HG02943 (cell line): ENCODE results near the gene PLEKHA5.
"Not testable (repeated sequence)": the region's sequence is repeated elsewhere in the genome, so short reads cannot be mapped to it uniquely, and the experiment has no call there.

Experiments used
- ATAC-seq: cut with Tn5 transposase; IDR thresholded peaks from one replicate; pipeline ENCODE4 v1.9.1; 2021; ENCODE audit warnings: mild to moderate bottlenecking, low read depth, moderate library complexity; ENCODE audit not compliant: unreplicated experiment

PLEKHA5 gene, protein sequence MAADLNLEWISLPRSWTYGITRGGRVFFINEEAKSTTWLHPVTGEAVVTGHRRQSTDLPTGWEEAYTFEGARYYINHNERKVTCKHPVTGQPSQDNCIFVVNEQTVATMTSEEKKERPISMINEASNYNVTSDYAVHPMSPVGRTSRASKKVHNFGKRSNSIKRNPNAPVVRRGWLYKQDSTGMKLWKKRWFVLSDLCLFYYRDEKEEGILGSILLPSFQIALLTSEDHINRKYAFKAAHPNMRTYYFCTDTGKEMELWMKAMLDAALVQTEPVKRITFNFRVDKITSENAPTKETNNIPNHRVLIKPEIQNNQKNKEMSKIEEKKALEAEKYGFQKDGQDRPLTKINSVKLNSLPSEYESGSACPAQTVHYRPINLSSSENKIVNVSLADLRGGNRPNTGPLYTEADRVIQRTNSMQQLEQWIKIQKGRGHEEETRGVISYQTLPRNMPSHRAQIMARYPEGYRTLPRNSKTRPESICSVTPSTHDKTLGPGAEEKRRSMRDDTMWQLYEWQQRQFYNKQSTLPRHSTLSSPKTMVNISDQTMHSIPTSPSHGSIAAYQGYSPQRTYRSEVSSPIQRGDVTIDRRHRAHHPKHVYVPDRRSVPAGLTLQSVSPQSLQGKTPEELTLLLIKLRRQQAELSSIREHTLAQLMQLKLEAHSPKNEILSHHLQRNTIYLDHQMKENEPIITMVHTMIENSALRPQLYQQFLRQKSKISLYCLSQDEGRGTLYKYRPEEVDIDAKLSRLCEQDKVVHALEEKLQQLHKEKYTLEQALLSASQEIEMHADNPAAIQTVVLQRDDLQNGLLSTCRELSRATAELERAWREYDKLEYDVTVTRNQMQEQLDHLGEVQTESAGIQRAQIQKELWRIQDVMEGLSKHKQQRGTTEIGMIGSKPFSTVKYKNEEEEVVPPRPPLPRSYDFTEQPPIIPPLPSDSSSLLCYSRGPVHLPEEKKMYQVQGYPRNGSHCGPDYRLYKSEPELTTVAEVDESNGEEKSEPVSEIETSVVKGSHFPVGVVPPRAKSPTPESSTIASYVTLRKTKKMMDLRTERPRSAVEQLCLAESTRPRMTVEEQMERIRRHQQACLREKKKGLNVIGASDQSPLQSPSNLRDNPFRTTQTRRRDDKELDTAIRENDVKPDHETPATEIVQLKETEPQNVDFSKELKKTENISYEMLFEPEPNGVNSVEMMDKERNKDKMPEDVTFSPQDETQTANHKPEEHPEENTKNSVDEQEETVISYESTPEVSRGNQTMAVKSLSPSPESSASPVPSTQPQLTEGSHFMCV

DNA sequence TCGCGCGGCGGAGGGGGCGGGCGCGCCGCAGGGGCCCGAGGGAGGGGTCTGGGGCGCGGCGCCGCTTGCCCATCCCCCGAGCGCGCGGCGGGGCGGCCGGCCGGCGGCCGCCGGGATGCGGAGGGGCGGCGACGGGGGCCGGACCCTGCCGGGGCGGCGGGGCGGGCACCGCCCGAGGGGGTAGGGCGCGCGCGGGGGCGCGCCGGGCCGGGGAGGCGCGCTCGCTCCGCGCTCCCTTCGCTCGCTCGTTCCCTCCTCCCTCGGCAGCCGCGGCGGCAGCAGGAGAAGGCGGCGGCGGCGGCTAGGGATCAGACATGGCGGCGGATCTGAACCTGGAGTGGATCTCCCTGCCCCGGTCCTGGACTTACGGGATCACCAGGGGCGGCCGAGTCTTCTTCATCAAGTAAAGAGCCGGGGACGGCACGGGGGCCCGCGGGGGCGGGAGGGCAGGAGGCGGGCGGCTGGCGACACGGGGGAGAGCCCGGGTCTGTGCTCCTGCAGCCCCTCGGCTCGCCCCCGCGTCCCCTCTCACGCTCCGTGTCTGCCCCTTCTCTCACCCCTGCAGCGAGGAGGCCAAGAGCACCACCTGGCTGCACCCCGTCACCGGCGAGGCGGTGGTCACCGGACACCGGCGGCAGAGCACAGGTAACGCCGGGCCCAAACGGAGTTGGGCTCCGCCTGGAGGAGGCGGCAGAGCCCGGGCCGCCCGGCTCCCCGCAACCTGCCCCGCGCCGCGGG lies at the start of gene PLEKHA5:
PLEKHA5 (plus strand) TSS at position 248 of the 738 bp plus-strand sequence; CDS start at position 315, 67 bp downstream.
- no peak for ATAC-seq

DNA sequence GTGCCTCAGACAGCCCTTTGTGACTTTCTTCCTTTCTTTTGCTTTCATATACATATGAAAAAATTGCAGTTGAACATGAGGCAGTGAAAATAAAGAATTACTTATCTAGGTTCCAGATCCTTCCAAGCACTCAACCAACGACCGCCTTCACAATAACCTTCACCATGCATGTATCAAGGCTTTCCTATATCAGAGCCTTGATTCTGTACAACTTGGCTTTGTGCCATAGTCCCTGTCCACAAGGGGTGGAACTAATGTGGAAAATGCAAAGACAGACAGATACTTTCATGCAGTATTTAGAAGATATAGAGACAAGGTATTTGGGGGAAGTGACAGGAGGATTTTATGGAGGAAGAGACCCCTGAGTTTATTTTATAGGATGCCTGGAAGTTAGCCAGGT lies 48.6 kb upstream of the PLEKHA5 start:
- no peak for ATAC-seq

DNA sequence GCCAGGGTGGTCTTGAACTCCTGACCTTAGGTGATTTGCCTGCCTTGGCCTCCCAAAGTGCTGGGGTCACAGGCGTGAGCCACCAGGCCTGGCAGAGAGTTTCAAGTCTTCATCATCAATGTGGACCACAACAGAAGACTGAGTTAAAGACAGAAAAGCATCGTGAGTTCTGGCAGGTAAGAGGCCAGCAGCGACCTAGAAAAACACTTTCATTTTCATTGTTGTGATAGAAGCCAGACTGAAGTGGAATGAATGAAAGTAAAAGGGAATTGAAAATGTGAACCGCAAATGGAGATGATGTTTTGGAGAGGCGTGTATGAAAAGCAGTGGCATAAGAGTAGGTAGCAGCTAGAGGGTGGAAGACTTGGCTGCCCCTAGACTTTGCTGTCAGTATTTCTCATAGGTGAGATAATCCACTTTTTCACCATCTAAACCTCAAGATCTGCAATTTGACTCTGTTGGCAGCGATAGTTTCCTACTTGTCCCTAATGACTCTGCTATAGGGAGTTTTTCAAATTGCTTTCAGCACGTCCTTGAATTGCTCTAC lies 47.1 kb upstream of the PLEKHA5 start:
- ATAC-seq: no peak

DNA sequence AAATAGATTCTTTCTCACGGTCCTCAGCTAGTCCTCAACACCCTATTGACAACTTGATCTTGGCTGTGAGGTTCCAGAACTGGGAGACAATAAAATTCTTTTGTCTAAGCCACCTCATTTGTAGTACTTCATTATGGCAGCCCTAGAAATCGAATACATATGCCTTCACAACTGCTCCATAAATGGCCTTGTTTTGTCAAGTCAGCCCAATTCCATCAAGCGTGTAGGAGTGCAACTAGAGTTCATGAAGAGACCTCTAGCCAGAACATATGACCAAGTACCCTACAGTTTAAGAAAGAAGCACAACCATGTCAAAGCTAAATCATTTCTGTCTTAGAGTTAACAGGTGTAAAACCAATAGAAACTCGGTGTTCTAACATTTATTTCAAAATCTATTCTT lies 45.0 kb upstream of the PLEKHA5 start:
- ATAC-seq: no peak

DNA sequence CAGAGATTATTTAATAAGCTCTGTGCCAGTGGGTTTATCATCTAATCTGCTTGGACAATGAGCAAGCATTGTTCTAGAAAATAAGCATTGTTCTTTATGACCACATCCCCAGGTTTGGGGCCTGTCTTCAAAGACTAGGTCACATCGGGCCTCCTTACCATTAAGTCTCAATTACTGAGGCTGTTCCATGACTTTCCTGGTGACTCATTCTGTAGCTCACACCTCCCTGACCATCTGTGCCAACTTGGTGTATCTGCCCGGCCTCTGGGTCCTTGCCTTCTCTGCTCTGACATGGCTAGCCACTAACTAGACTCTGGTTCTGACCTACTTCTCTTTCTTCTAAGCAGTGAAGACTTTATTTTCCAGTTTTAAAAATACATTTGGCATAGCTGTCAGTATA lies 44.4 kb upstream of the PLEKHA5 start:
- no peak for ATAC-seq

DNA sequence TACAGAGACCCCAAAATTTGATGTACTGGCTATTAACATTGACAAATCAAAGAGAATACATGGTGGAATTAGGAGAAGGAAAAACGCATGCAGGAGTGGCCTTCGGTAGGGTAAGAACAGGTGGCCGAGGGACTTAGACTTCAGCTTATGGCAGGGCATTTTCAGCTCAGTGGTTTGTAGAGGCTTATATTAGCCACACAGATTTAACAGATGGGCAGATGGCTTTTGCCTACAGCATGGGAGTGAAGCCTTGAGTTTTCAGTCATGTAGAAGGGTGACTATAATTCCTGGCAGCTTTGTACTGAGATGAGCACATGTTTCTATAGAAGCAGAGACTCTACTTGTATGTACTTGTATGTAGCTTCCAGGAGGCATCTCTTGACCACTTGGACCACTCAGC lies 40.9 kb upstream of the PLEKHA5 start:
- ATAC-seq: no peak

DNA sequence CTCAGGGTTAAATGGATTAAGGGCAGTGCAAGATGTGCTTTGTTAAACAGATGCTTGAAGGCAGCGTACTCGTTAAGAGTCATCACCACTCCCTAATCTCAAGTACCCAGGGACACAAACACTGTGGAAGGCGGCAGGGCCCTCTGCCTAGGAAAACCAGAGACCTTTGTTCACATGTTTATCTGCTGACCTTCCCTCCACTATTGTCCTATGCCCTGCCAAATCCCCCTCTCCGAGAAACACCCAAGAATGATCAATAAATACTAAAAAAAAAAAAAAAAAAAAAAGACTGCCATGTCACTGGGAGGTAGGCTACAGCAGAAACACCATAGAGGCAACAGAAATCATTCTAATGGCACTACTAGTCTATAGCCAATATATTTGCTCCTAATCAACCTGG lies 37.1 kb upstream of the PLEKHA5 start:
- ATAC-seq: not testable (repeated sequence)

DNA sequence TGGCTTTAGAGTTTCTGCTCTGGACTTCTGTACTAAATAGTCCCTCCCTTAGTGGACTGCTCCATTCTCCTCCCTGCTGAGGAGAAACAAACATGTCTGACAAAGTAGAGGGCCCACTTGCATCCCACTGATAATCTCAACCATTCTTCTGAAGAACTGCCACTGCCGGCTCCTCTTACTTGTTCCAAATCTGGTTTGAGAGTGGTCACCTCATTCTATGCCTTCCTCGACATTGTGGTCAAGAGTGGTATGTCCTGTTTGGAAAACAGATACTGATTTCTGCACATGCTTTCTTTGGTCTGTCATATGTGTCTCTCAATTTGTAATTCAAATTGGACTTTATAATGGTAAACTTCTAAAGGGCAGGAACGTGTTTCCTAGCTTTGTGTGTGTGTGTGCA lies 36.3 kb upstream of the PLEKHA5 start:
- ATAC-seq: no peak

DNA sequence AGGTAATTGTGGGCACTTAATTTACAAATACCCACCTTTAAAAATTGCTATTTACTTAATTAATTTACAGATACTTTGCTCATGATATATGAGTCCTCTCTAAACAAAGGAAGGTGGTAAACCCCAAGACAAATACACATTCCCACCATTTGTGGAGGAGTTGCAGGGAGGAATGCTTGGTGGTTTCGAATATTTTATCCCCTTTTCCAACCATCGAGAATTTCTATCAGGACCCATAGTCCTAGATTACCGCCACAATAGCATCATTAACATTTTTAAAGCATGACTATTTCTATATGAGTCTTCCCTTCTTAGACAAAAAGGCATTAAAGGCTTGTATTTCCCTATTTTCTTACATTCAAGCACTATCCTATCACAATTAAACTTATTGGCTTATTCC lies 34.2 kb upstream of the PLEKHA5 start:
- no peak for ATAC-seq

DNA sequence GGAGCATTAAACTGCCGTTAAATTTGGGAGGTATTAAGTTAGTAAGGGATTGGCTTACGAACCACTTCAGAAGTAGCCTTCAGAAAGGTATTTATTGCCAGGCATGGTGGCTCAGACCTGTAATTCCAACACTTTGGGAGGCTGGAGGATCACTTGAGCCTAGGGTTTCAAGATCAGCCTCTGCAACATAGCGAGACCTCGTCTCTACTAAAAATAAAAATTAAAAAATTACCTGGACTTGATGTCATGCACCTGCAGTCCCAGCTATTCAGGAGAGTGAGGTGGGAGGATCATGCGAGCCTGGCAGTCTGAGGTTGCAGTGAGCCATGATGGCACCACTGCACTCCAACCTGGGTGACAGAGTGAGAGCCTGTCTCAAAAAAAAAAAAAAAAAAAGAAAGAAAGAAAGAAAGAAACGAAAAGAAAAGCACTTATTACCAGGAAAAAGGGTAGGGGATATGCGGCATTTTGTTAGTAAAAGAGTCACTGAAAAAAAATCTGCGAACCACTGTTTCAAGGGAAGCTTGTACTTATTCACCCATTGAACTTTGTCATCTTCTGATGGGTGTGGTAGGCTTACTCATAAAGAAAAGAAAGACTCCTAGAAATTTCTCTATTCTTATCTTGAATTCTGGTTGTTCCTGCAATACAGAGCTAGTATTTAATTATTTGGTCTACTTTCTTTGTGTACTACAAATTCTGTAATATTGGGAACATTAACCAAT lies 33.6 kb upstream of the PLEKHA5 start:
- ATAC-seq: no peak

DNA sequence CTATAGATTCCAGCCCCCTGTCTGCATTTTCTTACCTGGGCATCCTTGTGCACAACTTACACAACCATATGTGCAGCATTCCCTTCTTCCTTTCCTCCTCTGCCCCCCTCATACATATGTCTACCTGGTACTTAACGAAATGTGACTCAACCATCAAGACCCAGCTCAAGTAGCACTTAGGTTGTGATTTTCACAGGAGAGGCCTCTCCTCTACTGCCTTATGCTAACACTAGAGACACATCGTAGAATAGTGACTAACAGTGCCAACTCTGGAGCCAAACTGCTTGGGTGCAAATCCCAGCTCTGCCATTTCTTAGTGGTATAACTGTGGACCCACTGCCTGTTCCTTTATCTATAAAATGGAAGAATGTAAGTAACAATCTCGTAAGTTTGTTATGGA lies 24.1 kb upstream of the PLEKHA5 start:
- no peak for ATAC-seq

DNA sequence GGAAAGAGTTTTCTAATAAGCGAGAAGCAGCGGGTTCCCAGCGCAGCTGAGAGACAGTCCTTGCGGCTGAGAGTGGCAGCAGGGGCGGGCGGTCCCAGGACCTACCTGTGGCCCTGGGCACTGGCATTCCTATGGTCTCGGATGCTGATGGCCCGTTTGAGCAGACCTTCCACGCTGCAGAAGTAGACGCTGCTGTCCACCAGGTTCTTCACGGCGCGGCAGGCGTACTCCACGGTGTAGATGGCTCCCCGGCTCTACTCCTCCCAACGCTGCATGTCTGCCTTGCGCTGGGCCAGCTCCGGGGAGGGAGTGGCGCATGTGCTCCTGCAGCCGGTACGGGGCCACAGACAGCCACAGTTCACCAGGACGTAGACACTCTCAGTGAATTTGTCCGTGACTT lies 21.8 kb upstream of the PLEKHA5 start:
- no peak for ATAC-seq

DNA sequence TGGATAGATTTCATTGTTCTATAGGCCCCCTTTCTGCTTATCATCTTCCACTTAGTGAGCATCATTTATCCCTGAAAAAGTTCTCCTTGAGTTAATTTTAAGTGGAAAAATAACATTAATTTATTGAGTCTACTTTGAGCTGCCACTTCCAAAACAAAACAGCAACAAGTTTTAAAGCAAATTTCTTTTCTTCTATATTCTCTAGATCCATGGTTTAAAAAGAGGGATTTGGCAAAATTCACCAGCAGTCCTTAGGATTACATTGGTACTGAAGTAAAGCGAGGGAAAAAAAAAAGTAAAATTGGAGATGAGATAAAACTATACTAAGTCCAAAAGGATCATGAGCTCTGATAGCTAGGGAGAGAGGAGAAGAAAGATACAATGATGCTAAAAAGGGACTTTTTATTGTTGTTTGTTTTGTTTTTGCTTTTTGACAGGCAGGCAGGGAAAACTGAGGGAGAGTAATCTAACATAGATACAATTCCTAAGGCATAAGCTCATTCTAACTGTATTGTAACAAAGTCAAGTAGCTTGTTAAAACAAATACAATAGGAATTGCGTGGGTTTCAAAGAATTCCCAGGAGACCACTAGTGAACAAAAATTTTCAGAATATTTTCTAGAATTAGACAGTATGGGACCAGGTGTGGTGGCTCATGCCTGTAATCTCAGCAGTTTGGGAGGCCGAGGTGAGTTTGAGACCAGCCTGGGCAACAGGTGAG lies 19.2 kb upstream of the PLEKHA5 start:
- no peak for ATAC-seq

DNA sequence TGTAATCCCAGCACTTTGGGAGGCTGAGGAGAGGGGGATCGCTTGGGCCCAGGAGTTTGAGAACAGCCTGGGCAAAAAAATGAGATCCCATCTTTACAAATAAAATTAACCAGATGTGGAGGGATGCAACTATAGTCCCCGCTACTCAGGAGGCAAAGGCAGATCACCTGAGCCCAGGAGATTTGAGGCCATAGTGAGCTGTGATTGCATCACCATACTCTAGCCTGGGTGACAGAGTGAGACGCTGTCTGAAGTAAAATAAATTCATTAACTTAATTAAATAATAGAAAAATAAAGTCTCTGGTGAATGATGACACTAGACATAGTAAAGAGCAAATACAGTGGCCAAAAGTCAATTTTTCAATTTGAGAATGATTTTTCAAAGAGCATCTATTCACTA lies 16.1 kb upstream of the PLEKHA5 start:
- ATAC-seq: no peak

DNA sequence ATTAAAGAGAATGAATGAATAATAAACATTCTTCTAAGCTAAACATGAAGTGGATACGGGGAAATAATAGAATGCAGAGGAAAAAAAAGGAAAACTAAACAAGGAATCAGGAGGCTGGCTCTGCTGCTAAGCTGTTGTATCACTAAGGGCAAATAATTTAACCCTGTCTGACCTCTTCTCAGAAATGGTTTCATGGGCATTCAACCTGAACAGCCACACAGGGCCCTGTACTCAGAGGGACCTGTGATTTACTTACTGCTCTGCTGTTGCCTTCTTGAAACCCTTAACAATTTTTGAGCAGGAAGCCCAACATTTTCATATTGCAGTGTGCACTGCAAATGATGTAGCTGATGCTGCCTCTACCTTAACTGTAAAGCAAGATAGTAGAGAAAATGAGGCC lies 14.2 kb upstream of the PLEKHA5 start:
- ATAC-seq: no peak

DNA sequence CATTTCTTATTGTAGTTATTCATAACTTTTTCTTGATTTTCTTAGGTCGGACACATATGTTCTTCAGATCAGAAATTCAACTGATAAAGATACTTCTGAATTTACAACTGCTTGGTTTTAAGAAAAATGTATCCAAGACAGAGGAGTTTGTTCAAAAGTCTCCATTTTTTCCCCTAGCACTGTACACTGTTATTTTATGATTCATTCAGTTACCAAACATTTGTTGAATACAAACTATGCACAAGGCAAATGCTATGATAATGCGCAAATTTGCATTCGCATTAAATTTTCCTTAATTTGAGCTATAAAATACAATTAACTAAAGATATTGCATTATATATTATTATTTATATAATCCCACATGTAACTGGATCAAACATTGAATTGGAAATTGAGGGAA lies 10.1 kb upstream of the PLEKHA5 start:
- ATAC-seq: no peak

DNA sequence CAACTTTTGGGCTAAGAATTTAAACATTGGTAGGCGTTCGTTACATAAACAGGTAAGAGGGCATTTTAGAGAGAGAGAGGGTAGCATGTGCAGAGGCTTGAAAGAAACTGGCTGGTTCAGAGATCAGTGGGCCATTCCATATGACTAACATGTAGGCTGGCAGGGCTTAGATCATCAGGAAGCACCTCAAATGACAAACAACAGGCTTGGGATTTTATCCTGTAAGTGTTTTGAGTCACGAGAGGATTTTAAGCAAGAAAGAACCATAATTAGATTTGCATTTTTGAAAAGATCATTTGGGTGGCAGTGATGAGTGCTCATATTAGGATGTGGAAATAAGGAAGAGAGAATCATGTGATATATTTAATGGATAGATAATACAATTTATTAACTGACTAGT lies 8.7 kb upstream of the PLEKHA5 start:
- no peak for ATAC-seq

DNA sequence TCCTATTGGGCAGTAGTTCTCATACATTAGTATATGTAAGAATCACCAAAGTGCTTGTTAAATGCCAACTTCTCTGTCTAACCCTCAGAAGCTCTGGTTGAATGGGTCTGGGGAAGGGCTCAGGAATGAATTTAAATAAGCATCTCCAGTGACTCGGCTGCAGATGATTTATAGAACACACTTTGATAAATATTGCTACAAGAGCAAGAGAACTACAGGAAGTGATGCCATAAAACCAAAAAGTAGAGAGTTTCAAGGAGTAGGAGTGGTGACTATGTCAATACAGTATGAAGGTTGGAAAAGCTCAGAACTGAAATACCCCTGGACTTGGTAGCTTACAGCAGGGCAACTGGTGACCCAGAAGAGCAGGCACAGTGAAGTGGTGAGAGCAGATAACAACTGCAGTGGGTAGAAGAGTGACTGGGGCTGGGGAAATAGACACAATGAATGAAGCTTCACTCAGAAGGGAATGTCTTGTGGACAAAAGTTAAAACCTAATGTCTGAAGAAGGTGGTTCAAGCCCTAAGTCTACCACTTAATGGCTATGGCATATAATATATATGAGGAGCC lies 8.0 kb upstream of the PLEKHA5 start:
- ATAC-seq: no peak
